GM23338 (cell line): ENCODE measurements around the gene HK2. TPM values are rescaled to one million over a fixed set of nuclear protein-coding genes. Genes with fewer than 3 reads are reported as not detected.

Experiments used
- ATAC-seq: fragments of 200-7000 bp; cut with Tn5 transposase; 3 replicates; pipeline ENCODE4 v1.9.1; 2020
- DNase-seq: peaks from one replicate; pipeline ENCODE4 v3.0.0-alpha.2; 2015; ENCODE audit warnings: low spot score
- H2AFZ ChIP-seq: fragments of 200-600 bp; sonication (generic); 2 replicates; pipeline ENCODE4 v1.8.0; 2016; ENCODE audit warnings: antibody characterized with exemption, mild to moderate bottlenecking, moderate library complexity
- H3F3A ChIP-seq: fragments of 200-600 bp; sonication (generic); replicated peaks from 2 replicates; pipeline ENCODE4 v1.8.0; 2017; ENCODE audit warnings: antibody characterized with exemption, mixed run types, low read depth
- H3K27ac ChIP-seq: fragments of 200-600 bp; sonication (generic); 2 replicates; pipeline ENCODE4 v1.6.1; 2016; ENCODE audit warnings: low read depth
- H3K27me3 ChIP-seq: fragments of 200-600 bp; sonication (generic); 2 replicates; pipeline ENCODE4 v1.8.0; 2016; ENCODE audit warnings: mild to moderate bottlenecking, mixed run types, moderate library complexity; ENCODE audit not compliant: insufficient read depth
- H3K36me3 ChIP-seq: fragments of 200-600 bp; sonication (generic); 2 replicates; pipeline ENCODE4 v1.8.0; 2016; ENCODE audit warnings: mild to moderate bottlenecking; ENCODE audit not compliant: insufficient read depth
- H3K4me1 ChIP-seq: fragments of 200-600 bp; sonication (generic); 2 replicates; pipeline ENCODE4 v1.8.0; 2016; ENCODE audit warnings: mild to moderate bottlenecking, moderate library complexity; ENCODE audit not compliant: insufficient read depth
- H3K4me2 ChIP-seq: fragments of 200-600 bp; sonication (generic); 2 replicates; pipeline ENCODE4 v1.7.1; 2017; ENCODE audit warnings: mixed run types
- H3K4me3 ChIP-seq: fragments of 200-600 bp; sonication (generic); 2 replicates; pipeline ENCODE4 v1.6.1; 2016; ENCODE audit warnings: mixed run types
- H3K79me2 ChIP-seq: fragments of 200-600 bp; sonication (generic); replicated peaks from 2 replicates; pipeline ENCODE4 v1.8.0; 2017; ENCODE audit warnings: mild to moderate bottlenecking; ENCODE audit not compliant: insufficient read depth
- H3K9me2 ChIP-seq: fragments of 200-600 bp; sonication (generic); 2 replicates; pipeline ENCODE4 v1.8.0; 2017; ENCODE audit not compliant: insufficient read depth
- H4K20me1 ChIP-seq: fragments of 200-600 bp; sonication (generic); replicated peaks from 2 replicates; pipeline ENCODE4 v1.8.0; 2017; ENCODE audit warnings: mild to moderate bottlenecking; ENCODE audit not compliant: insufficient read depth
- H3K27ac Mint-ChIP-seq: 2 replicates; pipeline ENCODE4 v1.8.0; 2020; ENCODE audit warnings: inconsistent platforms, mild to moderate bottlenecking, moderate library complexity, mixed read lengths
- H3K27me3 Mint-ChIP-seq: 3 replicates; pipeline ENCODE4 v1.8.0; 2022; ENCODE audit warnings: low read depth, mild to moderate bottlenecking, moderate library complexity, mixed read lengths, inconsistent platforms; ENCODE audit not compliant: insufficient read depth, poor library complexity
- H3K36me3 Mint-ChIP-seq: 3 replicates; pipeline ENCODE4 v1.8.0; 2021; ENCODE audit warnings: low read depth, mild to moderate bottlenecking, inconsistent platforms, moderate library complexity, mixed read lengths
- H3K4me1 Mint-ChIP-seq: 3 replicates; pipeline ENCODE4 v1.8.0; 2020; ENCODE audit warnings: mild to moderate bottlenecking, inconsistent platforms, mixed read lengths
- H3K4me3 Mint-ChIP-seq: 3 replicates; pipeline ENCODE4 v1.8.0; 2021; ENCODE audit warnings: moderate library complexity, mild to moderate bottlenecking, inconsistent platforms, mixed read lengths
- H3K9me3 Mint-ChIP-seq: 3 replicates; pipeline ENCODE4 v1.8.0; 2020; ENCODE audit warnings: moderate library complexity, mild to moderate bottlenecking, inconsistent platforms, mixed read lengths
- CREB1 ChIP-seq: fragments of 250-450 bp; sonication (Bioruptor Pico); IDR thresholded peaks from 2 replicates; pipeline ENCODE4 v1.5.0; 2020; ENCODE audit warnings: low read depth, mild to moderate bottlenecking, moderate library complexity
- ETS1 ChIP-seq: IDR thresholded peaks from 2 replicates; pipeline ENCODE4 v1.6.1; 2016; ENCODE audit warnings: antibody characterized with exemption
- NANOG ChIP-seq: IDR thresholded peaks from 2 replicates; pipeline ENCODE4 v1.6.1; 2016; ENCODE audit warnings: antibody characterized with exemption, borderline replicate concordance
- POLR2AphosphoS5 ChIP-seq: IDR thresholded peaks from 2 replicates; pipeline ENCODE4 v1.6.1; 2016; ENCODE audit warnings: antibody characterized with exemption, low read depth
- STAT1 ChIP-seq: IDR thresholded peaks from one replicate; pipeline ENCODE4 v1.6.1; 2016; ENCODE audit warnings: antibody characterized with exemption; ENCODE audit not compliant: unreplicated experiment
- ZNF114 ChIP-seq: fragments of 250-450 bp; sonication (Bioruptor Pico); IDR thresholded peaks from 2 replicates; pipeline ENCODE4 v1.5.0; 2020; ENCODE audit warnings: mild to moderate bottlenecking, moderate library complexity
- ZNF331 ChIP-seq: fragments of 250-450 bp; sonication (Bioruptor Pico); IDR thresholded peaks from 2 replicates; pipeline ENCODE4 v1.5.0; 2020; ENCODE audit warnings: low read depth, mild to moderate bottlenecking, moderate library complexity
- ZNF462 ChIP-seq: fragments of 250-450 bp; sonication (Bioruptor Pico); IDR thresholded peaks from 2 replicates; pipeline ENCODE4 v1.5.0; 2020; ENCODE audit warnings: mild to moderate bottlenecking, moderate library complexity
- polyA plus RNA-seq: library from polyadenylated mRNA; unstranded; fragments of >200 nt; fragmentation: Nextera tagmentation; extraction: Ambion mirVana; gene quantifications from 2 replicates; pipeline ENCODE4 v1.2.1, GENCODE V29; 2016
- total RNA-seq: library from RNA; depleted of rRNA; stranded (reverse); fragments of >200 nt; shearing (Covaris generic); gene quantifications from 2 replicates; pipeline ENCODE4 v1.2.3, GENCODE V29; 2014

The HK2 gene
- total and polyA plus RNA-seq, 2 experiments from 2014 or later, result 23.2 to 54.7 TPM

GRCh38 chr2:74849228-74849892 is 15.4 kb downstream of the HK2 start:
- H3K4me3 Mint-ChIP-seq, result peak overlapping the region; percentile 55
- TF ChIP-seq POLR2AphosphoS5 (0 out of 2 replicates have a peak, but pooled peaks have one; percentile 30), ZNF114 (CRISPR knock-in tag) (no peak), CREB1 (CRISPR knock-in tag) (peak; percentile 28; the same call in 1 of the 2 replicates), NANOG (no peak), ETS1 (no peak), ZNF331 (no peak), STAT1 (no peak), ZNF462 (CRISPR knock-in tag) (peak; percentile 97)
- H3K27ac Mint-ChIP-seq, result peak overlapping the region; percentile 94
- Histone ChIP-seq H4K20me1 (peaks cover 51% of the 10 kb centered on the region), H3K36me3 (no peaks in the 10 kb centered on the region), H2AFZ (no peak overlapping the region), H3K27me3 (no peaks in the 10 kb centered on the region), H3K79me2 (peaks cover 98% of the 10 kb centered on the region), H3K4me1 (peaks cover 68% of the 10 kb centered on the region), H3K4me2 (peak overlapping the region; percentile 66), H3K27ac (peak overlapping the region; percentile 87), H3K4me3 (peak overlapping the region; percentile 38), H3F3A (0 out of 2 replicates have a peak, but pooled peaks cover 11% of the 10 kb centered on the region), H3K9me2 (no peaks in the 10 kb centered on the region)
- DNase-seq (peak; percentile 77), ATAC-seq (peak; percentile 74)
- H3K36me3 Mint-ChIP-seq, result peaks cover 24% of the 10 kb centered on the region
- peaks cover 8% of the 10 kb centered on the region for H3K27me3 Mint-ChIP-seq
- H3K4me1 Mint-ChIP-seq, result peaks cover 80% of the 10 kb centered on the region
- no peaks in the 10 kb centered on the region for H3K9me3 Mint-ChIP-seq
